Esophagus squamous epithelium (tissue), 4 donors: ENCODE data around the gene GGT7.

Experiments used
- POLR2A ChIP-seq, 4 donors: fragments of 450-650 bp; IDR thresholded peaks; one replicate each; pipeline ENCODE4 v1.6.1; 2017; ENCODE audit warnings: antibody characterized with exemption in 4 of 4, mild to moderate bottlenecking in 4 of 4, moderate library complexity in 3 of 4
- TF ChIP-seq, protein P1 (sequence below), 6 experiments: fragments of 450-650 bp in 4 of 6; fragments of 200-600 bp in 2 of 6; sonication (generic) in 2 of 6; IDR thresholded peaks; one replicate each; pipeline ENCODE4 v1.5.1; 2016 to 2019; ENCODE audit warnings: antibody characterized with exemption in 6 of 6, mild to moderate bottlenecking in 4 of 6, moderate library complexity in 4 of 6

DNA sequence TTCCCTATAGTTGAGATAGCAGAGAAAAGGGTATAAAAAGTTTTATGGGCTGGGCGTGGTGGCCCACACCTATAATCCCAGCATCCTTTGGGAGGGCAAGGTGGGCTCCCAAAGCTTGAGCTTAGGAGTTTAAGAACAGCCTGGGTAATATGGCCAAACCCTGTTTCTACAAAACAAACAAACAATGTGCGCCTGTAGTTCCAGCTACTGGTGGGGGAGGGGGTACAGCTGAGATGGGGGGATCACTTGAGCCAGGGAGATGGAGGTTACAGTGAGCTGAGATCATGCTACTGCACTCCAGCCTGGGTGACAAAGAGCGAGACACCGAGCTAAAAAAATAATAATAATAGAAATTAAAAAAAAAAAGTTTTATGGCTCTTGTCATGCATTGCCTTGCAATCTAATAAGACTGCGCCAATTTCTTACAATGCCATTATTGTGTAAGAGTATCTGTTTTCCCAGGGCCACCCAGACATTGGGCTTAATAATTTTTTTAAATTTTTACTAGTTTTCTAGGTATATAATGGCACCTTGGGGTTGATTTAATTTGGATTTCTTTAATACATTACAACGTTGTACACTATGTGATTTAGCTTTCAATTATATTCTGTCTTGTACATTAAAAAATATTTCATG lies 7.7 kb upstream of the GGT7 start:
- TF ChIP-seq, protein P1, sequence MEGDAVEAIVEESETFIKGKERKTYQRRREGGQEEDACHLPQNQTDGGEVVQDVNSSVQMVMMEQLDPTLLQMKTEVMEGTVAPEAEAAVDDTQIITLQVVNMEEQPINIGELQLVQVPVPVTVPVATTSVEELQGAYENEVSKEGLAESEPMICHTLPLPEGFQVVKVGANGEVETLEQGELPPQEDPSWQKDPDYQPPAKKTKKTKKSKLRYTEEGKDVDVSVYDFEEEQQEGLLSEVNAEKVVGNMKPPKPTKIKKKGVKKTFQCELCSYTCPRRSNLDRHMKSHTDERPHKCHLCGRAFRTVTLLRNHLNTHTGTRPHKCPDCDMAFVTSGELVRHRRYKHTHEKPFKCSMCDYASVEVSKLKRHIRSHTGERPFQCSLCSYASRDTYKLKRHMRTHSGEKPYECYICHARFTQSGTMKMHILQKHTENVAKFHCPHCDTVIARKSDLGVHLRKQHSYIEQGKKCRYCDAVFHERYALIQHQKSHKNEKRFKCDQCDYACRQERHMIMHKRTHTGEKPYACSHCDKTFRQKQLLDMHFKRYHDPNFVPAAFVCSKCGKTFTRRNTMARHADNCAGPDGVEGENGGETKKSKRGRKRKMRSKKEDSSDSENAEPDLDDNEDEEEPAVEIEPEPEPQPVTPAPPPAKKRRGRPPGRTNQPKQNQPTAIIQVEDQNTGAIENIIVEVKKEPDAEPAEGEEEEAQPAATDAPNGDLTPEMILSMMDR (IDR thresholded peaks at IDR 0.05) = no peak
- no peak for TF ChIP-seq POLR2A (IDR thresholded peaks at IDR 0.05)
